Measurements from ENCODE around the gene RFX6.

DNA sequence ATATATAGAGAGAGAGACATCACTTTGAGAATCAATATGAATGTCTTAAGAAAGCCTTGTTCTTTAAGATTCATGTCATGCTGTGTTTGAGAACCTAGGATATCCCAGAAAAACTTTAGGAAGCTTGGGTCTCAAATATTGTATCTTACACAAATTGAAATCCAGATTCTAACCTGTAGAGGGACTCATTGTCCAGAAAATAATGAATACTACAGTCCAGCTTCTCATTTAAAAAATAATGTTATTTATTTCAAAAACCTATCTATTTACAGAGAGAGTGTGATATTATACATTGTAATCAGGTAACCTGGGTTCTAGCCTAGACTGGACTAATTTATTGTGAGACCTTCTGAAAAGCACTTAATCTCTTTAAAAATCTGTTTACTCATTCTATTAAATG is 4.2 kb downstream of the RFX6 start:
- no peak for TF ChIP-seq POLR2A (IDR thresholded peaks at IDR 0.05)
- TF ChIP-seq, protein P1, sequence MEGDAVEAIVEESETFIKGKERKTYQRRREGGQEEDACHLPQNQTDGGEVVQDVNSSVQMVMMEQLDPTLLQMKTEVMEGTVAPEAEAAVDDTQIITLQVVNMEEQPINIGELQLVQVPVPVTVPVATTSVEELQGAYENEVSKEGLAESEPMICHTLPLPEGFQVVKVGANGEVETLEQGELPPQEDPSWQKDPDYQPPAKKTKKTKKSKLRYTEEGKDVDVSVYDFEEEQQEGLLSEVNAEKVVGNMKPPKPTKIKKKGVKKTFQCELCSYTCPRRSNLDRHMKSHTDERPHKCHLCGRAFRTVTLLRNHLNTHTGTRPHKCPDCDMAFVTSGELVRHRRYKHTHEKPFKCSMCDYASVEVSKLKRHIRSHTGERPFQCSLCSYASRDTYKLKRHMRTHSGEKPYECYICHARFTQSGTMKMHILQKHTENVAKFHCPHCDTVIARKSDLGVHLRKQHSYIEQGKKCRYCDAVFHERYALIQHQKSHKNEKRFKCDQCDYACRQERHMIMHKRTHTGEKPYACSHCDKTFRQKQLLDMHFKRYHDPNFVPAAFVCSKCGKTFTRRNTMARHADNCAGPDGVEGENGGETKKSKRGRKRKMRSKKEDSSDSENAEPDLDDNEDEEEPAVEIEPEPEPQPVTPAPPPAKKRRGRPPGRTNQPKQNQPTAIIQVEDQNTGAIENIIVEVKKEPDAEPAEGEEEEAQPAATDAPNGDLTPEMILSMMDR (IDR thresholded peaks at IDR 0.05 in 4 of 5, conservative IDR thresholded peaks at IDR 0.05 in 1 of 5) = no peak

Measured in gastrocnemius medialis (tissue), 4 donors.